C4-2B (cell line): ENCODE data around the gene UBC.

Experiments used
- CTCF ChIP-seq: fragments of 450-650 bp; conservative IDR thresholded peaks from 2 replicates; pipeline ENCODE4 v1.5.1; 2017; ENCODE audit warnings: mild to moderate bottlenecking
- ZFX ChIP-seq: fragments of 450-650 bp; IDR thresholded peaks from 2 replicates; pipeline ENCODE4 v1.6.1; 2017

GRCh38 chr12:124881123-124881522, 33.3 kb downstream of the UBC start:
- no peak for TF ChIP-seq CTCF
- no peak for TF ChIP-seq ZFX
